ENCODE measurements around the gene COPZ1. TPM values are rescaled to one million over a fixed set of nuclear protein-coding genes. Genes with fewer than 3 reads are reported as not detected.

The COPZ1 gene
- total and polyA plus RNA-seq, 9 of the 15 experiments (the other 6 are each of a cell fraction or from before 2014, with no cell fraction given), result 137 to 487 (median 233) TPM

DNA sequence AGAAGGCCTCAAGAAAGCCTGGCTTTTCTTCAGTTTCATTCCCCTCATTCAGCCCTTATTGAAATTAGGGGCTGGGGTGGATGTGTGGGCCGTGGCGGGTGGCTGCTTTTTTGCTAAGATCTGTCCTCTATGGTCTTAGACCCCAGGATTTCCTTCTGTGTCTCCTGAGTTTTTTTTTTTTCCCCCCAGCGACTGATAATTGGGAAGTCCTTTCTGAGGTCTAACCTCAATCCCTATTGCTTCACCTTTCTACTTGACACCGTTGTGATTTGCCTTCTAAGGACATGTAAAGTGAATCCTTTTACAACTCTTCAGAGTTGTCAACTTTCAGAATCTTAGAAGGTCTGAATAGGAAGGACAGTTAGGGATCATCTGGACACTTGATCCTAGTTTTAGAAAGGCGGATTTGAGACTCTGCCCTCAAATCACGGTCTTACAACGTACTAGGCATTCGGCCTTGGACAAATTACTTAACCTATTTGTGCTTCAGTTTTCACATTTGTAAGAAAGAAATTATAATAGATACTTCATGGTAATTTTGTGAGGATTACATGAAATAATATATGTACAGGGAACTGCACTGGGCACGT lies 34.9 kb downstream of the COPZ1 start (continued):
- TF ChIP-seq, protein P1, sequence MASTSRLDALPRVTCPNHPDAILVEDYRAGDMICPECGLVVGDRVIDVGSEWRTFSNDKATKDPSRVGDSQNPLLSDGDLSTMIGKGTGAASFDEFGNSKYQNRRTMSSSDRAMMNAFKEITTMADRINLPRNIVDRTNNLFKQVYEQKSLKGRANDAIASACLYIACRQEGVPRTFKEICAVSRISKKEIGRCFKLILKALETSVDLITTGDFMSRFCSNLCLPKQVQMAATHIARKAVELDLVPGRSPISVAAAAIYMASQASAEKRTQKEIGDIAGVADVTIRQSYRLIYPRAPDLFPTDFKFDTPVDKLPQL (IDR thresholded peaks at IDR 0.05; ENCODE audit: extremely low read depth, insufficient read length), result no peak
- TF ChIP-seq RFX5 (IDR thresholded peaks at IDR 0.05; ENCODE audit: low read depth, low read length) (no peak), PML (IDR thresholded peaks at IDR 0.05; ENCODE audit: low read length) (no peak), TCFL5 (CRISPR knock-in tag; conservative IDR thresholded peaks at IDR 0.05) (no peak), TAF15 (IDR thresholded peaks at IDR 0.05; ENCODE audit: low read depth, low read length) (no peak), MTA2 (IDR thresholded peaks at IDR 0.05; ENCODE audit: low read depth) (no peak), EWSR1 (IDR thresholded peaks at IDR 0.05; ENCODE audit: borderline replicate concordance, low read depth, partially characterized antibody) (no peak), TEAD2 (tag; IDR thresholded peaks at IDR 0.05) (no peak), MEF2D (tag; conservative IDR thresholded peaks at IDR 0.05; ENCODE audit: low read depth) (no peak), CBX3 (IDR thresholded peaks at IDR 0.05; ENCODE audit: borderline replicate concordance in 1 of 2, low read length in 2 of 2) (no peak), PRMT5 (CRISPR knock-in tag; IDR thresholded peaks at IDR 0.05) (no peak), YY1 (IDR thresholded peaks at IDR 0.05; ENCODE audit: borderline replicate concordance in 1 of 3, control insufficient read depth in 1 of 3, extremely low read depth in 1 of 3, insufficient read depth in 3 of 3, insufficient read length in 1 of 3, insufficient replicate concordance in 2 of 3, low read depth in 1 of 3, low read length in 2 of 3) (no peak)
- TF ChIP-seq, protein P2, sequence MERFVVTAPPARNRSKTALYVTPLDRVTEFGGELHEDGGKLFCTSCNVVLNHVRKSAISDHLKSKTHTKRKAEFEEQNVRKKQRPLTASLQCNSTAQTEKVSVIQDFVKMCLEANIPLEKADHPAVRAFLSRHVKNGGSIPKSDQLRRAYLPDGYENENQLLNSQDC (CRISPR knock-in tag; IDR thresholded peaks at IDR 0.05), result no peak
- TF ChIP-seq, protein P3, sequence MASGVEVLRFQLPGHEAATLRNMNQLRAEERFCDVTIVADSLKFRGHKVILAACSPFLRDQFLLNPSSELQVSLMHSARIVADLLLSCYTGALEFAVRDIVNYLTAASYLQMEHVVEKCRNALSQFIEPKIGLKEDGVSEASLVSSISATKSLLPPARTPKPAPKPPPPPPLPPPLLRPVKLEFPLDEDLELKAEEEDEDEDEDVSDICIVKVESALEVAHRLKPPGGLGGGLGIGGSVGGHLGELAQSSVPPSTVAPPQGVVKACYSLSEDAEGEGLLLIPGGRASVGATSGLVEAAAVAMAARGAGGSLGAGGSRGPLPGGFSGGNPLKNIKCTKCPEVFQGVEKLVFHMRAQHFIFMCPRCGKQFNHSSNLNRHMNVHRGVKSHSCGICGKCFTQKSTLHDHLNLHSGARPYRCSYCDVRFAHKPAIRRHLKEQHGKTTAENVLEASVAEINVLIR (CRISPR knock-in tag; IDR thresholded peaks at IDR 0.05), result no peak
- TF ChIP-seq, protein P4, sequence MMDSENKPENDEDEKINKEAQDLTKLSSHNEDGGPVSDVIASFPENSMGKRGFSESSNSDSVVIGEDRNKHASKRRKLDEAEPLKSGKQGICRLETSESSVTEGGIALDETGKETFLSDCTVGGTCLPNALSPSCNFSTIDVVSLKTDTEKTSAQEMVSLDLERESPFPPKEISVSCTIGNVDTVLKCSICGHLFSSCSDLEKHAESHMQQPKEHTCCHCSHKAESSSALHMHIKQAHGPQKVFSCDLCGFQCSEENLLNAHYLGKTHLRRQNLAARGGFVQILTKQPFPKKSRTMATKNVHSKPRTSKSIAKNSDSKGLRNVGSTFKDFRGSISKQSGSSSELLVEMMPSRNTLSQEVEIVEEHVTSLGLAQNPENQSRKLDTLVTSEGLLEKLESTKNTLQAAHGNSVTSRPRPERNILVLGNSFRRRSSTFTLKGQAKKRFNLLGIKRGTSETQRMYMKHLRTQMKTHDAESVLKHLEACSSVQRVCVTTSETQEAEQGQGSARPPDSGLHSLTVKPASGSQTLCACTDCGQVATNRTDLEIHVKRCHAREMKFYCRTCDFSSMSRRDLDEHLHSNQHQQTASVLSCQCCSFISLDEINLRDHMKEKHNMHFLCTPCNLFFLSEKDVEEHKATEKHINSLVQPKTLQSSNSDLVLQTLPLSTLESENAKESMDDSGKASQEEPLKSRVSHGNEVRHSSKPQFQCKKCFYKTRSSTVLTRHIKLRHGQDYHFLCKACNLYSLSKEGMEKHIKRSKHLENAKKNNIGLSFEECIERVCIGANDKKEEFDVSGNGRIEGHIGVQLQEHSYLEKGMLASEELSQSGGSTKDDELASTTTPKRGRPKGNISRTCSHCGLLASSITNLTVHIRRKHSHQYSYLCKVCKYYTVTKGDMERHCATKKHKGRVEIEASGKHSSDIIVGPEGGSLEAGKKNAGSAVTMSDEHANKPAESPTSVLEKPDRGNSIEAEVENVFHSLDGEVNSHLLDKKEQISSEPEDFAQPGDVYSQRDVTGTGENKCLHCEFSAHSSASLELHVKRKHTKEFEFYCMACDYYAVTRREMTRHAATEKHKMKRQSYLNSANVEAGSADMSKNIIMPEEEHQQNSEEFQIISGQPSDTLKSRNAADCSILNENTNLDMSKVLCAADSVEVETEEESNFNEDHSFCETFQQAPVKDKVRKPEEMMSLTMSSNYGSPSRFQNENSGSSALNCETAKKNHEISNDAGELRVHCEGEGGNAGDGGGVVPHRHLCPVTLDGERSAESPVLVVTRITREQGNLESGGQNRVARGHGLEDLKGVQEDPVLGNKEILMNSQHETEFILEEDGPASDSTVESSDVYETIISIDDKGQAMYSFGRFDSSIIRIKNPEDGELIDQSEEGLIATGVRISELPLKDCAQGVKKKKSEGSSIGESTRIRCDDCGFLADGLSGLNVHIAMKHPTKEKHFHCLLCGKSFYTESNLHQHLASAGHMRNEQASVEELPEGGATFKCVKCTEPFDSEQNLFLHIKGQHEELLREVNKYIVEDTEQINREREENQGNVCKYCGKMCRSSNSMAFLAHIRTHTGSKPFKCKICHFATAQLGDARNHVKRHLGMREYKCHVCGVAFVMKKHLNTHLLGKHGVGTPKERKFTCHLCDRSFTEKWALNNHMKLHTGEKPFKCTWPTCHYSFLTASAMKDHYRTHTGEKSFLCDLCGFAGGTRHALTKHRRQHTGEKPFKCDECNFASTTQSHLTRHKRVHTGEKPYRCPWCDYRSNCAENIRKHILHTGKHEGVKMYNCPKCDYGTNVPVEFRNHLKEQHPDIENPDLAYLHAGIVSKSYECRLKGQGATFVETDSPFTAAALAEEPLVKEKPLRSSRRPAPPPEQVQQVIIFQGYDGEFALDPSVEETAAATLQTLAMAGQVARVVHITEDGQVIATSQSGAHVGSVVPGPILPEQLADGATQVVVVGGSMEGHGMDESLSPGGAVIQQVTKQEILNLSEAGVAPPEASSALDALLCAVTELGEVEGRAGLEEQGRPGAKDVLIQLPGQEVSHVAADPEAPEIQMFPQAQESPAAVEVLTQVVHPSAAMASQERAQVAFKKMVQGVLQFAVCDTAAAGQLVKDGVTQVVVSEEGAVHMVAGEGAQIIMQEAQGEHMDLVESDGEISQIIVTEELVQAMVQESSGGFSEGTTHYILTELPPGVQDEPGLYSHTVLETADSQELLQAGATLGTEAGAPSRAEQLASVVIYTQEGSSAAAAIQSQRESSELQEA (IDR thresholded peaks at IDR 0.05; ENCODE audit: low read depth), result no peak
- TF ChIP-seq, protein P5, sequence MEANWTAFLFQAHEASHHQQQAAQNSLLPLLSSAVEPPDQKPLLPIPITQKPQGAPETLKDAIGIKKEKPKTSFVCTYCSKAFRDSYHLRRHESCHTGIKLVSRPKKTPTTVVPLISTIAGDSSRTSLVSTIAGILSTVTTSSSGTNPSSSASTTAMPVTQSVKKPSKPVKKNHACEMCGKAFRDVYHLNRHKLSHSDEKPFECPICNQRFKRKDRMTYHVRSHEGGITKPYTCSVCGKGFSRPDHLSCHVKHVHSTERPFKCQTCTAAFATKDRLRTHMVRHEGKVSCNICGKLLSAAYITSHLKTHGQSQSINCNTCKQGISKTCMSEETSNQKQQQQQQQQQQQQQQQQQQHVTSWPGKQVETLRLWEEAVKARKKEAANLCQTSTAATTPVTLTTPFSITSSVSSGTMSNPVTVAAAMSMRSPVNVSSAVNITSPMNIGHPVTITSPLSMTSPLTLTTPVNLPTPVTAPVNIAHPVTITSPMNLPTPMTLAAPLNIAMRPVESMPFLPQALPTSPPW (CRISPR knock-in tag; IDR thresholded peaks at IDR 0.05), result no peak
